Tibial nerve (tissue), 4 donors: ENCODE measurements around the gene PDE1A. TPM values are rescaled to one million over a fixed set of nuclear protein-coding genes. Genes with fewer than 3 reads are reported as not detected.

ENCODE experiments used
- DNase-seq, 2 donors: peaks; one replicate each; pipeline ENCODE4 v3.0.0-alpha.2; 2019; ENCODE audit warnings: low spot score in 2 of 2
- H3K27ac ChIP-seq, 4 donors: fragments of 200-600 bp; sonication (generic) in 3 of 4; one replicate each; pipeline ENCODE4 v1.5.1; 2017 to 2019; ENCODE audit warnings: mild to moderate bottlenecking in 1 of 4
- H3K27me3 ChIP-seq, 2 donors: fragments of 200-600 bp; sonication (generic) in 1 of 2; one replicate each; pipeline versions ENCODE4 v1.5.1 to v1.6.0; 2017 to 2019
- H3K36me3 ChIP-seq, 3 donors: fragments of 200-600 bp; sonication (generic); one replicate each; pipeline ENCODE4 v1.5.1; 2018 to 2019
- H3K4me1 ChIP-seq, 4 donors: fragments of 200-600 bp; sonication (generic) in 3 of 4; one replicate each; pipeline ENCODE4 v1.5.1; 2017 to 2019
- H3K4me3 ChIP-seq, 4 donors: fragments of 200-600 bp; sonication (generic) in 3 of 4; one replicate each; pipeline ENCODE4 v1.5.1; 2017 to 2019; ENCODE audit warnings: mild to moderate bottlenecking in 1 of 4, moderate library complexity in 1 of 4
- H3K9me3 ChIP-seq, 4 donors: fragments of 200-600 bp; sonication (generic) in 3 of 4; one replicate each; pipeline ENCODE4 v1.5.1; 2017 to 2019
- EP300 ChIP-seq, 2 donors: sonication (generic); formaldehyde crosslinking; IDR thresholded peaks; one replicate each; pipeline ENCODE4 v1.6.1; 2017; ENCODE audit warnings: antibody characterized with exemption in 2 of 2, mild to moderate bottlenecking in 1 of 2
- POLR2A ChIP-seq, 2 donors: fragments of 450-650 bp; IDR thresholded peaks; one replicate each; pipeline ENCODE4 v1.6.1; 2017; ENCODE audit warnings: antibody characterized with exemption in 2 of 2, mild to moderate bottlenecking in 2 of 2, moderate library complexity in 2 of 2
- WGBS, 2 donors: methylation state at CpG; one replicate each; pipeline ENCODE4 v1.1.5; 2018; 5-methylcytosine and 5-hydroxymethylcytosine counted together
- total RNA-seq, 4 donors: library from RNA; depleted of rRNA; stranded (reverse); fragments of >200 nt; gene quantifications; one replicate each; pipeline ENCODE4 v1.1.0, GENCODE V29; 2016
- TF ChIP-seq, protein P1 (sequence below), 5 experiments: fragments of 200-600 bp in 3 of 5; fragments of 450-650 bp in 2 of 5; sonication (generic) in 3 of 5; IDR thresholded peaks; one replicate each; pipeline ENCODE4 v1.5.1; 2016 to 2019; ENCODE audit warnings: antibody characterized with exemption in 5 of 5, mild to moderate bottlenecking in 3 of 5, moderate library complexity in 2 of 5

The PDE1A gene
- total RNA-seq, 4 donors from 2014 or later: 21.6 to 51.8 (median 43.7) TPM

- Histone ChIP-seq H3K4me3 (no peak overlapping the region), H3K4me1 (peaks cover 0 to 9% (median 0%) of the 10 kb centered on the region in 4 donors), H3K27me3 (no peaks in the 10 kb centered on the region), H3K9me3 (no peaks in the 10 kb centered on the region), H3K36me3 (no peaks in the 10 kb centered on the region), H3K27ac (no peak overlapping the region)
- no peak for DNase-seq
- TF ChIP-seq, protein P1, sequence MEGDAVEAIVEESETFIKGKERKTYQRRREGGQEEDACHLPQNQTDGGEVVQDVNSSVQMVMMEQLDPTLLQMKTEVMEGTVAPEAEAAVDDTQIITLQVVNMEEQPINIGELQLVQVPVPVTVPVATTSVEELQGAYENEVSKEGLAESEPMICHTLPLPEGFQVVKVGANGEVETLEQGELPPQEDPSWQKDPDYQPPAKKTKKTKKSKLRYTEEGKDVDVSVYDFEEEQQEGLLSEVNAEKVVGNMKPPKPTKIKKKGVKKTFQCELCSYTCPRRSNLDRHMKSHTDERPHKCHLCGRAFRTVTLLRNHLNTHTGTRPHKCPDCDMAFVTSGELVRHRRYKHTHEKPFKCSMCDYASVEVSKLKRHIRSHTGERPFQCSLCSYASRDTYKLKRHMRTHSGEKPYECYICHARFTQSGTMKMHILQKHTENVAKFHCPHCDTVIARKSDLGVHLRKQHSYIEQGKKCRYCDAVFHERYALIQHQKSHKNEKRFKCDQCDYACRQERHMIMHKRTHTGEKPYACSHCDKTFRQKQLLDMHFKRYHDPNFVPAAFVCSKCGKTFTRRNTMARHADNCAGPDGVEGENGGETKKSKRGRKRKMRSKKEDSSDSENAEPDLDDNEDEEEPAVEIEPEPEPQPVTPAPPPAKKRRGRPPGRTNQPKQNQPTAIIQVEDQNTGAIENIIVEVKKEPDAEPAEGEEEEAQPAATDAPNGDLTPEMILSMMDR (IDR thresholded peaks at IDR 0.05): no peak
- WGBS, 2 donors: 30 to 41% methylated on average over 3 of the region's 3 CpGs
These were observed 205.8 kb downstream of the PDE1A start for GRCh38 chr2:182220998-182221397.

DNA sequence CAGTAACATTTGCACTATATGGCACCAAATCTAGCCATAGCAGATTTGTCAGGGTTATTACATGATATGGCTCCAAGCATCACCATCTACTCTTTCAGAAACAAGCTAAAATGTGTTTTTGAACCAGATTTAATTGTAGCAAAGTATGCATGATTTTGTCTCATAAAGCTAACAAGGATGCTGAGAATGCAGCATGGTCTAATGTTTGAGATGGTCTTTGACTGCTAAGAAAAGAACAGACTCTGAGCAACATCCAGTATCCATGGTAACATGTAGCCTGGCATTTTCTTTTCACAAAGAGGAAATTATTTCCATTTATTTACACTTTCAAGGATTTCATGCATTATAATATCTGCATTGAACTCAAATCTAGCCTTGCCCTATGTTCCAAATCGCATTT is 206.5 kb downstream of the PDE1A start:
- H3K27me3 ChIP-seq: no peaks in the 10 kb centered on the region
- no peak for DNase-seq
- no peak overlapping the region for H3K27ac ChIP-seq
- TF ChIP-seq POLR2A (IDR thresholded peaks at IDR 0.05) (no peak), EP300 (IDR thresholded peaks at IDR 0.05) (no peak)
- TF ChIP-seq, protein P1 (IDR thresholded peaks at IDR 0.05): no peak
- WGBS, 2 donors: 44 to 56% methylated on average over 1 of the region's 1 CpG
- no peaks in the 10 kb centered on the region for H3K36me3 ChIP-seq
- H3K9me3 ChIP-seq: no peaks in the 10 kb centered on the region
- peaks cover 0 to 9% (median 0%) of the 10 kb centered on the region in 4 donors for H3K4me1 ChIP-seq
- no peak overlapping the region for H3K4me3 ChIP-seq

DNA sequence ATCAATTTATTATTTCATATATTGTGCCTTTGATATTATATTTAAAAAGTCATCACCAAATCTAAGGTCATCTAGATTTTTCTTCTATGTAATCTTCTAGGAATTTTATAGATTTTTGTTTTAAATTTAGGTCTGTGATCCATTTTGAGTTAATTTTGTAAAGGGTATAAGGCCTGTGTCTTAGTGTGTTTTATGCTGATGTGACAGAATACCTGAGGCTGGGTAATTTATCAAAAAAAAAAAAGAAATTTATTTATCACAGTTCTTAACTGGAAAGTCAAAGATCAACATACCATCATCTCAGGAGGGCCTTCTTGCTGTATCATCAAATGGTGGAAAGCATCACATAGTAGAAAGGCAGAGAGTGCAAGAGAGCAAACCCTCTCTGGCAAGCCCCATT is 216.2 kb downstream of the PDE1A start:
- no peak overlapping the region for H3K4me3 ChIP-seq
- no peaks in the 10 kb centered on the region for H3K4me1 ChIP-seq
- H3K27me3 ChIP-seq: no peaks in the 10 kb centered on the region
- H3K36me3 ChIP-seq: no peaks in the 10 kb centered on the region
- no peak overlapping the region for H3K27ac ChIP-seq
- TF ChIP-seq, protein P1 (IDR thresholded peaks at IDR 0.05): no peak
- TF ChIP-seq EP300 (IDR thresholded peaks at IDR 0.05) (no peak), POLR2A (IDR thresholded peaks at IDR 0.05) (no peak)
- DNase-seq: no peak
- H3K9me3 ChIP-seq: no peaks in the 10 kb centered on the region

GRCh38 chr2:182208421-182208820 is 218.4 kb downstream of the PDE1A start:
- H3K27me3 ChIP-seq: no peaks in the 10 kb centered on the region
- no peak for DNase-seq
- H3K4me3 ChIP-seq: no peak overlapping the region
- H3K27ac ChIP-seq: no peak overlapping the region
- H3K36me3 ChIP-seq: no peaks in the 10 kb centered on the region
- H3K4me1 ChIP-seq: no peaks in the 10 kb centered on the region
- 80 to 95% methylated on average over 4 of the region's 4 CpGs for WGBS, 2 donors
- no peak for TF ChIP-seq EP300 (IDR thresholded peaks at IDR 0.05)
- no peak for TF ChIP-seq POLR2A (IDR thresholded peaks at IDR 0.05)
- TF ChIP-seq, protein P1 (IDR thresholded peaks at IDR 0.05): no peak
- no peaks in the 10 kb centered on the region for H3K9me3 ChIP-seq

DNA sequence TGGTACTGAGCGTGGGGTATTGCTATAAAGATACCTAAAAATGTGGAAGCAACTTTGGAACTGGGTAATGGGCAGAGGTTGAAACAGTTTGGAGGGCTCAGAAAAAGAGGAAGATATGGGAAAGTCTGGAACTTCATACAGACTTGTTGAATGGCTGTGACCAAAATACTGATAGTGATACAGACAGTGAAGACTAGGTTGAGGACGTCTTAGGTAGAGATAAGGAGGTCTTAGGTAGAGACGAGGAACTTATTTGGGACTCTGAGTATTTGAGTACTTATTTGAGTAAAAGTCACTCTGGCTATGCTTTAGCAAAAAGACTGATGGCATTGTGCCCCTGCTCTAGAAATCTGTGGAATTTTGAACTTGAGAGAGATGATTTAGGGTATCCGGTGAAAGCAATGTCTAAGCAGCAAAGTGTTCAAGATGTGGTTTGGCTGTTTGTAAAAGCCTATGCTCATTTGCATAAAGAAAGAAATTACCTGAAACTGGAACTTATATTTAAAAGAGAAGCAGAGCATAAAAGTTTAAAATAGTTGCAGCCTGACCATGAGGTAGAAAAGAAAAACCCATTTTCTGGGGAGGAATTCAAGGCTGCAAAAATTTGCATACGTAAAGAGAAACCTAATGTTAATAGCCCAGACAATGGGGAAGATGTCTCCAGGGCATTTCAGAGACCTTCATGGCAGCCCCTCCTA is 219.6 kb downstream of the PDE1A start:
- Histone ChIP-seq H3K27ac (no peak overlapping the region), H3K9me3 (no peaks in the 10 kb centered on the region), H3K4me3 (no peak overlapping the region), H3K27me3 (no peaks in the 10 kb centered on the region), H3K4me1 (no peaks in the 10 kb centered on the region), H3K36me3 (no peaks in the 10 kb centered on the region)
- no peak for DNase-seq
- TF ChIP-seq POLR2A (IDR thresholded peaks at IDR 0.05) (no peak), EP300 (IDR thresholded peaks at IDR 0.05) (no peak)
- TF ChIP-seq, protein P1 (IDR thresholded peaks at IDR 0.05): no peak
- 82 to 87% methylated on average over 5 of the region's 5 CpGs for WGBS, 2 donors
